ENCODE data around the gene CDH26. TPM values are rescaled to one million over a fixed set of nuclear protein-coding genes. Genes with fewer than 3 reads are reported as not detected.

The CDH26 gene
- polyA plus RNA-seq, 1 donor from 2014 or later: 0.43 TPM

DNA sequence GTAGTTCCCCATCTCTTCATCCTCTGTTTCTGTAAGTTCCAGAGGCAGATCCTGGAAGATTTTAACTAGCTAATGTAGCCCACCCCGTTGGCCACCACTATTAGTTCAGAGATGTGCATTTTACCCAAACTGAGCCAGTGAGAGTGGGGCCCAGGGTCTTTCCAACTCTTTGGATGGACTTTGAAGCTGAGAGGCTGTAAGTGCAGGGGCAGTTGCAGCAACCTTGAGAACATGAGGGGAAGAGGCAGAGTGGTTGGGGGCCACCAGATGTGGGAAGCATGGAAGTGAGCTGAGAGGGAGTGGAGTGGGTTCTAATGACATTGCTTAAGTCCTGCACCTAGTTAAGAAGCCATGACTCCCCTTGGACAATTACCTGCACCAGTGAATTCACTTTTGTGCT lies 72.2 kb downstream of the CDH26 start:
- no peak overlapping the region for H3K27ac ChIP-seq (ENCODE audit: low read length)
- H3K9me2 ChIP-seq (ENCODE audit: insufficient read depth, low read length): no peaks in the 10 kb centered on the region

DNA sequence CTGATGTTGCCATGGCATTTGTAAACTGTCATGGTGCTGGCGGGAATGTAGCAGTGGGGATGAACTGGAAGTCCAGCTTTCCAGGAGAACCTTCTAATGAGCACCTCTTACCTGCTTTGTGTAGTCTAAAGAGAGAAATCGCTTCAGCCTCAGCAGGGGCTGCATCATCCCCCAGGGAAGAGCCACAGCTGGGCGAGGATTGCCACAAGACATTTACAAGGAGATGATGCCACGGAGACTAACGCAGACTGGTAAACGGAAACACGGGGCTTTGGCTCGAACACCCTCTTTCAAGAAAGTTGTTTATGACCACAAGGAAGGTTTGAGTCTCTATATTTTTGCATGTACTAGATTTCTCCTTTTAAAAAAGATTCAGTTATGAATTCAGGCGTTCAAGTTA lies 72.9 kb downstream of the CDH26 start:
- H2AFZ ChIP-seq (ENCODE audit: low read depth, low read length): no peak overlapping the region
- no peaks in the 10 kb centered on the region for H3K36me3 ChIP-seq (ENCODE audit: insufficient read depth, low read length)
- H3F3A ChIP-seq (ENCODE audit: insufficient read depth, low read length, poor library complexity, severe bottlenecking): no peaks in the 10 kb centered on the region
- H3K4me3 ChIP-seq (ENCODE audit: low read length): no peak overlapping the region
- no peaks in the 10 kb centered on the region for H3K27me3 ChIP-seq (ENCODE audit: insufficient read depth, low read depth, low read length)
- H3K9me2 ChIP-seq (ENCODE audit: insufficient read depth, low read length): no peaks in the 10 kb centered on the region
- H4K20me1 ChIP-seq (ENCODE audit: insufficient read depth): no peaks in the 10 kb centered on the region
- H3K79me2 ChIP-seq (replicated peaks; ENCODE audit: insufficient read depth, low read length): no peaks in the 10 kb centered on the region
- H3K9me3 ChIP-seq (ENCODE audit: low read length): no peaks in the 10 kb centered on the region
- TF ChIP-seq EP300 (conservative IDR thresholded peaks at IDR 0.05; ENCODE audit: poor library complexity, severe bottlenecking) (no peak), TAF1 (IDR thresholded peaks at IDR 0.05; ENCODE audit: low read depth) (no peak), EZH2 (IDR thresholded peaks at IDR 0.05; ENCODE audit: borderline replicate concordance, insufficient read depth, low read length, poor library complexity, severe bottlenecking) (no peak), RAD21 (conservative IDR thresholded peaks at IDR 0.05) (no peak), SMC3 (conservative IDR thresholded peaks at IDR 0.05; ENCODE audit: poor library complexity) (no peak), POLR2AphosphoS5 (IDR thresholded peaks at IDR 0.05) (no peak), MXI1 (conservative IDR thresholded peaks at IDR 0.05; ENCODE audit: poor library complexity, severe bottlenecking) (no peak)
- TF ChIP-seq, protein P1, sequence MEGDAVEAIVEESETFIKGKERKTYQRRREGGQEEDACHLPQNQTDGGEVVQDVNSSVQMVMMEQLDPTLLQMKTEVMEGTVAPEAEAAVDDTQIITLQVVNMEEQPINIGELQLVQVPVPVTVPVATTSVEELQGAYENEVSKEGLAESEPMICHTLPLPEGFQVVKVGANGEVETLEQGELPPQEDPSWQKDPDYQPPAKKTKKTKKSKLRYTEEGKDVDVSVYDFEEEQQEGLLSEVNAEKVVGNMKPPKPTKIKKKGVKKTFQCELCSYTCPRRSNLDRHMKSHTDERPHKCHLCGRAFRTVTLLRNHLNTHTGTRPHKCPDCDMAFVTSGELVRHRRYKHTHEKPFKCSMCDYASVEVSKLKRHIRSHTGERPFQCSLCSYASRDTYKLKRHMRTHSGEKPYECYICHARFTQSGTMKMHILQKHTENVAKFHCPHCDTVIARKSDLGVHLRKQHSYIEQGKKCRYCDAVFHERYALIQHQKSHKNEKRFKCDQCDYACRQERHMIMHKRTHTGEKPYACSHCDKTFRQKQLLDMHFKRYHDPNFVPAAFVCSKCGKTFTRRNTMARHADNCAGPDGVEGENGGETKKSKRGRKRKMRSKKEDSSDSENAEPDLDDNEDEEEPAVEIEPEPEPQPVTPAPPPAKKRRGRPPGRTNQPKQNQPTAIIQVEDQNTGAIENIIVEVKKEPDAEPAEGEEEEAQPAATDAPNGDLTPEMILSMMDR (IDR thresholded peaks at IDR 0.05; ENCODE audit: poor library complexity, severe bottlenecking): no peak
- TF ChIP-seq, protein P2, sequence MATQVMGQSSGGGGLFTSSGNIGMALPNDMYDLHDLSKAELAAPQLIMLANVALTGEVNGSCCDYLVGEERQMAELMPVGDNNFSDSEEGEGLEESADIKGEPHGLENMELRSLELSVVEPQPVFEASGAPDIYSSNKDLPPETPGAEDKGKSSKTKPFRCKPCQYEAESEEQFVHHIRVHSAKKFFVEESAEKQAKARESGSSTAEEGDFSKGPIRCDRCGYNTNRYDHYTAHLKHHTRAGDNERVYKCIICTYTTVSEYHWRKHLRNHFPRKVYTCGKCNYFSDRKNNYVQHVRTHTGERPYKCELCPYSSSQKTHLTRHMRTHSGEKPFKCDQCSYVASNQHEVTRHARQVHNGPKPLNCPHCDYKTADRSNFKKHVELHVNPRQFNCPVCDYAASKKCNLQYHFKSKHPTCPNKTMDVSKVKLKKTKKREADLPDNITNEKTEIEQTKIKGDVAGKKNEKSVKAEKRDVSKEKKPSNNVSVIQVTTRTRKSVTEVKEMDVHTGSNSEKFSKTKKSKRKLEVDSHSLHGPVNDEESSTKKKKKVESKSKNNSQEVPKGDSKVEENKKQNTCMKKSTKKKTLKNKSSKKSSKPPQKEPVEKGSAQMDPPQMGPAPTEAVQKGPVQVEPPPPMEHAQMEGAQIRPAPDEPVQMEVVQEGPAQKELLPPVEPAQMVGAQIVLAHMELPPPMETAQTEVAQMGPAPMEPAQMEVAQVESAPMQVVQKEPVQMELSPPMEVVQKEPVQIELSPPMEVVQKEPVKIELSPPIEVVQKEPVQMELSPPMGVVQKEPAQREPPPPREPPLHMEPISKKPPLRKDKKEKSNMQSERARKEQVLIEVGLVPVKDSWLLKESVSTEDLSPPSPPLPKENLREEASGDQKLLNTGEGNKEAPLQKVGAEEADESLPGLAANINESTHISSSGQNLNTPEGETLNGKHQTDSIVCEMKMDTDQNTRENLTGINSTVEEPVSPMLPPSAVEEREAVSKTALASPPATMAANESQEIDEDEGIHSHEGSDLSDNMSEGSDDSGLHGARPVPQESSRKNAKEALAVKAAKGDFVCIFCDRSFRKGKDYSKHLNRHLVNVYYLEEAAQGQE (IDR thresholded peaks at IDR 0.05; ENCODE audit: borderline replicate concordance): no peak
- H3K9ac ChIP-seq (ENCODE audit: low read length): no peak overlapping the region
- no peak overlapping the region for H3K4me2 ChIP-seq (ENCODE audit: low read length)
- H3K27ac ChIP-seq (ENCODE audit: low read length): no peak overlapping the region

More for the DNA sequence above, 72.2 kb downstream of the CDH26 start:
- Histone ChIP-seq H3K27me3 (ENCODE audit: insufficient read depth, low read depth, low read length) (no peaks in the 10 kb centered on the region), H3K79me2 (replicated peaks; ENCODE audit: insufficient read depth, low read length) (no peaks in the 10 kb centered on the region), H3K9ac (ENCODE audit: low read length) (no peak overlapping the region), H3K4me2 (ENCODE audit: low read length) (no peak overlapping the region), H3F3A (ENCODE audit: insufficient read depth, low read length, poor library complexity, severe bottlenecking) (no peaks in the 10 kb centered on the region), H3K4me3 (ENCODE audit: low read length) (no peak overlapping the region), H3K36me3 (ENCODE audit: insufficient read depth, low read length) (no peaks in the 10 kb centered on the region), H4K20me1 (ENCODE audit: insufficient read depth) (no peaks in the 10 kb centered on the region), H2AFZ (ENCODE audit: low read depth, low read length) (no peak overlapping the region), H3K9me3 (ENCODE audit: low read length) (no peaks in the 10 kb centered on the region)
- TF ChIP-seq SMC3 (conservative IDR thresholded peaks at IDR 0.05; ENCODE audit: poor library complexity): no peak

Data from neural cell (in vitro differentiated cells).